ENCODE data around the gene ZNRF3.

GRCh38 chr22:29060251-29060869 lies 177.0 kb downstream of the ZNRF3 start:
- TF ChIP-seq, protein P1, sequence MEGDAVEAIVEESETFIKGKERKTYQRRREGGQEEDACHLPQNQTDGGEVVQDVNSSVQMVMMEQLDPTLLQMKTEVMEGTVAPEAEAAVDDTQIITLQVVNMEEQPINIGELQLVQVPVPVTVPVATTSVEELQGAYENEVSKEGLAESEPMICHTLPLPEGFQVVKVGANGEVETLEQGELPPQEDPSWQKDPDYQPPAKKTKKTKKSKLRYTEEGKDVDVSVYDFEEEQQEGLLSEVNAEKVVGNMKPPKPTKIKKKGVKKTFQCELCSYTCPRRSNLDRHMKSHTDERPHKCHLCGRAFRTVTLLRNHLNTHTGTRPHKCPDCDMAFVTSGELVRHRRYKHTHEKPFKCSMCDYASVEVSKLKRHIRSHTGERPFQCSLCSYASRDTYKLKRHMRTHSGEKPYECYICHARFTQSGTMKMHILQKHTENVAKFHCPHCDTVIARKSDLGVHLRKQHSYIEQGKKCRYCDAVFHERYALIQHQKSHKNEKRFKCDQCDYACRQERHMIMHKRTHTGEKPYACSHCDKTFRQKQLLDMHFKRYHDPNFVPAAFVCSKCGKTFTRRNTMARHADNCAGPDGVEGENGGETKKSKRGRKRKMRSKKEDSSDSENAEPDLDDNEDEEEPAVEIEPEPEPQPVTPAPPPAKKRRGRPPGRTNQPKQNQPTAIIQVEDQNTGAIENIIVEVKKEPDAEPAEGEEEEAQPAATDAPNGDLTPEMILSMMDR (IDR thresholded peaks at IDR 0.05; ENCODE audit: low read depth, low read length), result 0 out of 2 replicates have a peak, but pooled peaks have one; percentile 12
- no peak for TF ChIP-seq EZH2phosphoT487 (IDR thresholded peaks at IDR 0.05; ENCODE audit: low read depth)
